Measurements from ENCODE around the gene TRMT44.
"Not testable (repeated sequence)": the region's sequence is repeated elsewhere in the genome, so short reads cannot be mapped to it uniquely, and the experiment has no call there.

TRMT44 gene

DNA sequence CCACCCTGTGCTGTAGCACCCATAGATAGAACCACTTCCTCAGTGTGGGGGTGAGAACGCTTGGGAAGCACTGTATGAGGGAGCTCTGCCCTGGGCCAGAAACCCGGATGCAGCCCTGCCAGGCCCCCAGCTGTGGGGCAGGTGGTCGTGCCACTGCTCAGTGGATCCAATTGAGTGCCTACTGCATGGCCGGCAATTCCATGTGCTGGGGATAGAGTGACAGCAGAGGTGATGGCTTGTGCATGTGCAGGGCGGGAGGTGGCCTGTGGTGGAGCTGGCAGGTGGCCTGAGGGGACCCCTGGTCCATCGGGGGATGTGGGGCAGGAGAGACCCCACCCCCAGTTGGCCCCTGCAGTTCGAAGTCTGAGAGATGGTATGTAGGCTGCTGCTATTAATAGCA is 60.4 kb downstream of the TRMT44 start:
- no peak for DNase-seq

DNA sequence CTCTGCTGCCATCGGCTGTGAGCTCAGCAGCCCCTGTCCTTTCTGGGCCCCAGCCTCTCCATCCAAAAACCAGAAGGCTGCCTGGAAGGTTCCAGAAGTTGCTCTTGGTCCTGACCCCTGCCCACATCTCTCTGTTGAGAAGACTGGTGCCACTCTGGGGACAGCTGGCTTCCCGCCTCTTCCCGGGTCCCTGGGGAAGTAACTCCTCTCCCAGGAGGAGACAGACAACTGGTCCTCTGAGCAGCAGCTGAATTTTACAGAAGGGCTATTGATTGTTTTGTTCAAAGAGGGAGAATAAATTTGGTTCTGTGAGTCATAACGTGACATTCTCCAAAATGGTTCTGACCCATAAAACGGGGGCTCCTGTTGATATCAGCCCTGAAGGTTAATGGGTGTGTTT is 61.2 kb downstream of the TRMT44 start:
- DNase-seq: no peak

DNA sequence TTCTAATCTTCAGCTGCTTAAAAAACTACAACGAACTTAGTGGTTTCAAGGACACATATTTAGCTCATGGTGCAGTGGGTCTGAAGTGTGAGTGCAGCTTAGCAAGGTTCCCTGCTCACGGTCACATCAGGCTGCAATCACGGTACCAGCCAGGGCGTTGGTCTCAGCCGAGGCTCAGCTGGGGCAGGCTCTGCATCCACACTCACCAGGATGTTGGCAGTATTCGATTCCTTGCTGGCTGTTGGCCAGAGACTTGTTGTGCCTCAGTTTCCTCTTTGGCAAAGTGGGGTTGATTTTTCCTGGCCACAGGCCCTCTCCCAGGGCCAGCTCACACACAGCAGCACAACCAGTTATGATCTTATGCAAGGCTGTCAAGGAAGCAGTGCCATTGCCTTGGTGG is 61.8 kb downstream of the TRMT44 start:
- no peak for DNase-seq

DNA sequence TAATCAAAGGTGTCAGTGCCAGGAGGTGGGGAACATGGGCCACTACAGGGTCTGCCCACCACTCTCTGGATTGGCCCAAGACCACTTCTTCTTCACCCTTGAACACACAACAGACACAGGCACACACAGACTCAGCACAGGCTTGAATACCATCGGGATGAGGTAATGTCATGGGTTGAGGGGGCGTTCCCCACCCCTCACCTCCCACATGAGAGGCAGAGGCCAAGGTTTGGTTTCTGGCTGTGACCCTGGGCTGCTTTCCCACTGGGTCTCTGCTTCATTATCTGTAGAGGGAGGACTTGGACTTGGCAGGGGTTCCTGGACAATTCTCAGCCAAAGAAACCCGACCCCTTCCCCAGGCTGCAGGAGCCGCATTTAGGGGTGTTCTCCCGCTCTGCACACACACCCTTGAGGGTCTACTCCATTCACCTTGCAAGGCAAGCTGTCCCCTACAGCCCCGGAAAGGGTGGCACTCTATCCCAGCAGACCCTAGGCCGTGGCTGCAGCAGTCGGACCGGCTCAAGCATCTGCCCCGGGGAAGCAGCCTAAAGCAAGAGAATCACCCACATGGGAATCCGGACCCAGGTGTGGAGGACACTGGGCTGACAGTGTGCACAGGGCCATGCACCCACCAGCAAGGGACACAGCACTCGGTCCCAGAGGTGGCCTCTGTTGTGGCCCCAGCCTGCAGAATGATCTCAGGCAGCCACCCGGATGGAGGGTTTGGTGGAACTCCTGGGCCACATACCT is 62.4 kb downstream of the TRMT44 start:
- DNase-seq: no peak

DNA sequence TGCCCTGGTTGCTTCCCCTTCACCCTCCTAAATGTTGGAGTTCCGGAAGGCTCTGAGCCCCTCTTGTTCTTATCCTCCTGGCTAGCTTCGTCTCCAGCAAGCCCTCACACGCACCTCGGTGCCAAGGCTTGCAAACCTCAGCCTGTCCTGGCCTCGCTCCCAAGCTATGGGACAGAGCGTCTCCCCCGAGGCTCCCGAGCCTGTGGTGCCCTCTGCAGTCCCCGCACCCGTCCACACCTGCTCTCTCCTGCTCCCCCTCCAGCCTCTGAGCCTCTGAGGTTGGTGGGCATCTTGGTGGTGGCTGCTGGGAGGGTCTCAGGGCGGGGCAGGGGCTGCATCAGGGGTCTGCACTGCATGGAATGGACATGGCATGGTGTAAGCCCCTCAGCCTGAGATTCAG is 63.2 kb downstream of the TRMT44 start:
- no peak for DNase-seq

DNA sequence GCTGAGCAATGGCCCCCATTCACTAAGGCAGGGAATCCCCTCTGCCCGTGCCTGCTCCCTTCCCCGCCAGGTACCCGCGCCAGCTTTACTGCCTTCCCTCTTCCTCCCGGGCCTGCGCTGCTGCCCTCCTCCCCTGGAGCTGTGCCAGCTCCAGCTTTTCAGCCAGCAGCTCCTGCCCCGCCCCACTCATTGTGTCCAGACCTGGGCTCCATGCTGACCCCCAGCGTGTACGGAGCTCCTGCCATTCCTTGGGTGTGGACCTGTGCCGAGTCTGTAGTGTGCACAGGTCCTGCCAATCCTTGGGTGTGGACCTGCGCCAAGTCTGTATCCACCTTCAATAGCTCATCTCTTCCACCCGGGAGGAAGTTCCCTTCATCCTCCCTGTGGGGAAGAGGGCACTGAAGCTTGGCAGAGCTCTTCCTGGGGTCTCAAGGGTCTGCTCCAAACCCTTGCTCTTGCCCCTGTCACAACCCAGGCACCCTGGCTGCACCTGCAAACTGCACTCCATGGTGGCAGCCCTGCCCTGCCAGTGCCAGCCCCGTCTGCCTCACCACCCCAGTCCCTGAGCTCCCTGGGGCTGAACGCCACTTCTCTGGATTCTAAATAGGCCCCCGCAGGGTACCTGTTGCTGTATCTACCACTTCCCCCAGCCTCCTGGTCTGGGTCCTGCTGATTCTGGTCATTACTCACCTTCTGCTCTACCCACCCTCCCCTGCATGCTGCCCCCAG is 63.9 kb downstream of the TRMT44 start:
- DNase-seq: no peak

DNA sequence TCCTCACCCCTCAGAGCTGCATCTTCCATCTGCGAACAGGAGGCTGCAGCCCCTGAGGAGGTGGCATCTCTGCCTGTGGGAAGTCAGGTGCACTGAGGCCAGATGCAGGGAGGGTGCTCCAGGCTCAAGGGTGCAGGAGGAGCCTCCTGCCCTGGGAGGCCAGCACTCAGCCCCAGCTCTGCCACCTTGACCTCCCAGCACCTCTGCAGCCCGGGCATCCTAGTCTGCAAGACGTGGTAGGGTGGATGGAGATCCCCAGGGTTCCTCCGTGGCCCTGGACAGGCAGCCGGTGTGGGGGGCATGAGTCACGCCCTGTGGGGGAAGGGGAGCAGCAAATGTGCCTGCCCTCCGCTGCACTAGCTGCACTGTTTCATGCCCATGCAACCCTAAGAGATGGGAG is 64.7 kb downstream of the TRMT44 start:
- DNase-seq: no peak

DNA sequence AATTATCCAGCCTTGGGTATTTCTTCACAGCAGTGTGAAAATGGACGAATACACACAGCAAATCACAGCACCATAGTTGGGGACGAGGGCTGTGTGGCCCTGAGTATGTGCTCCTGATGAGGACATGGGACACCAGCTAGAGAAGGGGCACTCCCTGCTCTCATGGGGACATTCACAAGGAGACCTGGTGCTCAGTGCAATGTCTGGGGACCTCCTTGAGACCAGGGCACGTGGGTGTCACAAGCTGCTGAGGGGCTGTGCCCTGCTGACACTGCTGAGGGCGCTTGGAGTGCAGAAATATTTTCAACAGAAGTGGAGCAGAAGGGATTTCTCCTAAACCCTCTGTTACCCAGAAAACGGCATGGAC is 65.4 kb downstream of the TRMT44 start:
- DNase-seq: no peak

DNA sequence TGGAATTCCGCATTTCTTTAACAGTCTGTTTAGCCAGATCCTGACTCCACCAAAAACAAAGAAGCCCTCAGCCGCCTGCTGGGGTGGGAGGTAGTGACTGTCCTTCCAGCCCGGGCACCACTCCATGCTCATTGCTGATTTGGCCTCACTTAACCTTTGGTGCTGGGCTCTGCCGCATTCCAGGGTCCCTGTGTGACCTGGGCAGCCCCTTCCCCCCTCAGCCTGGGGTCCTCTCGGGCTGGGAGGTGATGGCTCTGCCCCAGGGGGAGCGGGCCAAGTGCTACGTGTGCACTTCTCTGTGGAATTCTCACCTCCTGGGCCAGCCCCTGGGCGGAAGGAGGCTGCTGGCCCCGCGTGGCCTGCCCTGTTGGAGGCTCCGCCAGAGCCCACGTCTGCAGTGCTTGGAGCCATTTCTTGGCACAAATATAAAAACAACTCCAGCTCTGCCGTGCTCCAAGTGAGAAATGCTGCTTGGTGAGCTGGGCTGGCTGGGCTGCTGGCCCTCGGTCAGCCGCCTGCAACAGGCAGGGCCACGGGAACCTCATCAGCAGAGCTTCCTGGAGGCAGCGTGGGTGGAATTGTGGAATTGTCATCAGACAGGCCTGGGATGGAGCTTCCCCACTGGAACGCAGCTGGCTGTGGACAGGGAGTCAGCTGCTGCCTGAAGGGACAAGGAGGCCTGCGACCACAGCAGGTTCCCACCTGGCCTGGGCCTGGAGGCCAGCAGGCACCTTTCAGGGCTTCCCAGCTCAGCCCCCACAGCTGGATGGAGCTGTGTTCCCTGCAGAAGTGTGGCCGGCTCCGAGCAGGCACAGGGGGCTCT is 66.0 kb downstream of the TRMT44 start:
- DNase-seq: no peak

DNA sequence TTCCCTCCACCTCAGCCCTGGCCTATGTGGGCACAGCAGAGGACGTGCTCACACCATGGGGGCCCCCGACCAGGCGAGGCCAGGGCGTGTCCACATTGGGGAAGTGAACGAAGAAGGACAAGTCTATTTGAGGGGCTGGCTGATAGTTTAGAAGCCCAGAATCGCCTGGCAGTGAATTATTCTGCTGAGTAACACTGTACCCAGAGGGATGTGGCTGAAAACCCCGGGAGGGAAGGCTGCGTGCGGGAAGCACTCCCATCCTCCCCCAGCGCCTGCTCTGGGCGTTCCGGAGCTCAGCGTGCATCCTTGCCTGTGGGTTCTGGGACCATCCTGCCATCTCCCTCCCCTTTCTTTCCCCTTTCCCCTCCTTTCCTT is 66.6 kb downstream of the TRMT44 start:
- no peak for DNase-seq

DNA sequence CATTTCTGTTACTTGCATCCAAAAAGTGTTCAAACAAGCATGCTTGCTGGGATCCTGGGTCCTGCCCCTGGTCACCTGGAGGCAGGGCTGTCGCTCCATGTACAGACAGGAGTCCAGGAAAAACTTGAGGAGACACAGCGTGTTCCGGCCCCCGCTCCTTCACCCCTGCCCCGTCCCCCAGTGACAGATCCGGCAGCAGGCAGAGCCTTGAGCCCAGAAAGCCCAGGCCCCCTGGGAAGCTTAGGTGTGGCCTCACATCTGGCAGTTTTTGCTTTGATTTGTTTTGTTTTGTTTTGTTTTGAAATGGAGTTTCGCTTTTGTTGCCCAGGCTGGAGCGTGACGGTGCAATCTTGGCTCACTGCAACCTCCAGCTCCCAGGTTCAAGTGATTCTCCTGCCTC is 67.0 kb downstream of the TRMT44 start:
- DNase-seq: no peak

DNA sequence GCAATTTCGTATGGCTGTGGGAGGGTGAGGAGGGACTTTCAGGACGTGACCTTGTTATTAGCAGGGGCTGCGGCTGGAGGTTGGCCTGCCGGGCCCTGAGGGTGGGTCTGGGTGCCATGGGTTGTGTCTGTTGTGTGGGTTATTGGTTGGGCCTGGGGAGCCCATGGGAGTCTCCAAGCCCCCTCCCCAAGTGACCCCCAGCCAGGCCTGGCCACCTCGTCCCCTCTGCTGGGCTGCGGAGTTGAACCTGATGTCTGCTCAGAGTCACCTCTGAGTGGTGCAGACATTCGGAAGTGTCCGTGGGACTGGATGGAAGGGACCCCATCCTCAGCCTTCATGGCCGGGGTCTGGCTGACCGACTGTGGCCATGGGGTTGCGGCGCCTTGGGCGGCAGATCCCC is 67.7 kb downstream of the TRMT44 start:
- DNase-seq: no peak

DNA sequence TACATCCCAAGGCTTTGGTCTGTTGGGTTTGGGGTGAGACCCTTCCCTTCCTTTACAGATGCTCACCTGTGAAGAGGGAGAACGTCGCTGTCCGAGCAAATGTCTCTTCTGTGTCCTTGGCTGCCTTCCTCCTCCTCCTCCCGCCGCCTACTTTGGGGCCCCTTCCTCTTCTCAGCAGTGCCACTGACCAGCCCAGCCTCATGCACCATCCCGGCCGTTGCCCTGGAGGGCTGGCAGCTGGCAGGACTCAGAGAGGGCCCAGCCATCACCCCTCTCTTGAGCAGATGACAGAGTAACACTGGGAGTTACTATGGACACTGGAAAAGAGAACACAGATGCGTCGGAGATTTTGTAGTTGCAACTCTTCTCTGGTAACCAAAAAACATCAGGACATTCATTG is 68.2 kb downstream of the TRMT44 start:
- no peak for DNase-seq

DNA sequence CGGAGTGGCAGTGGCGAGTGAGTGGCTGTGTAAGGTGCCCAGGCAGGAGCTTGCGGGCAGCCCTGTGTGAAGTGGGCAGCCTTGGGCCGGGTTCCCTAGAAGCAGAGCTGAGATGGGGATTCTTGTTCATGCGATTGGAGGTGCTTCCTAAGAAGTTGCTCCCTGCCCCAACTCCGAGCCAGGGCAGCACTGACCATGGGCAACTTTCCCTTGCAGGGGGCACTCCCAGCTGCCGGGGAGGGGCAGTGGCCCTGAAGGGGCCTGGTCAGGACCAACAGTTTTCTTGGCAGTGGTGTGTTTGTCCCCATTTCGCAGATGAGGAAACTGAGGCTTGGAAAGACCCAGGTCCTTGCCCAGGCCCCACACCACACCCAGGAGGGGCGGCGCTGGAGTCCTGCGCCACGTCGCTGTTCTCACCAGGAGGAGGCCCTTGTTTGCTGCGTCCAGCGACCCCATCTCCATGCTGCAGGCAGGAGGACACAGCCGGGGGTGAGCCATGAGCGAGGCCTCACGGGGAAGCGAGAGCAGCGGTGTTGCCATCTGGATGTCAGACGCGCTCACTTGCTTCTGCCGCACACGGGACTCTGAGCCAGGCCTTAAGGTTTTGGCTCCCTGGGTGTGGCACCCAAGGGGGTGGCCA is 68.9 kb downstream of the TRMT44 start:
- DNase-seq: no peak

DNA sequence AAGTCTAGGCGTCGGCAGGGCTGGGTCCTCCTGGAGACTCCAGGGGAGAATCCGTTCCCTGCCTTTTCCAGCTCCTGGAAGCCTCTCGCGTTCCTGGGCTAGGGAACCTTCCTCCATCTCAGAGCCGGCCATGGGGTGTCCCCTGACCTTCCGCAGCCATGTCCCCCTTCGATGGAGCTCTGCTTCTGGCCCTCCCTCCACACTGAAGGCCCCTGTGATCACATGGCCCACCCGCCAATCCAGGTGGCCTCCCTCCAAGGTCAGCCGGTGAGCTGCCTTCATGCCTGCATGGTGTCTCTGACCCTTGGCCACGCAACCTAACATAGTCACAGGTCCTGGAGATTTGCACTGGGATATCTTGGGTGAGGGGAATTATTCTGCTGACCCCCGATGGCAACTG is 69.6 kb downstream of the TRMT44 start:
- no peak for DNase-seq

DNA sequence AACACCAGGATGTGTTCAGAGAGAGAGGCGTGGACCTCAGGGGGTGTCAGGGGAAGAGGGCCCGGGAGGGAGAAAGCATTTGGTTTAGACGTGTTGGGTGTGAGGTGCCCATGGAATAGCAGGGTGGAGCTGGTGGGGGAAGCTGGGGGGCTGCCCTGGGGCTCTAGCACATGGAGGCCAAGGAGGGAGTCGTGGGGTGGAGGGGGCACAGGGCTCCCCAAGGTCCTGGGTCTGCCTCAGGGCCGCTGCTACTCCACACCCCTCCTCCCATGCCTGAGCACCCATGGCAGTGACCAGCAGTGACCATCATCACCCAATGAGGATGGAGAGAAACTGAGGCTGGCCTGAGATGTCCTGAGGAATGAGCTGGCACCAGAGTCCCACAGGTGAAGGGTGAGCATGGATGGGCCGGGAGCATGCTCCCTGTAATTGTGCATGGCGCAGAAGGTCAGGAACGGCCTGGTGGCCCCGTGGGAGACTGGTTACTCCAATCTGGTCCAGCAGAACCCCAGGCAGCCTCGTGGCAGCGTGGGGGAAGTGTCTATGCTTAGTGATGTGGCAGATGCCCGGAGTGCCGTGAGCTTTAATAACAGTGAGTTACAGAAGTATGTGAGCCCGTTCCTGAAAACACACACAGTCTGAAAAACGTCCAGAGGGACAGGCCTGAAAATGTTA is 70.2 kb downstream of the TRMT44 start:
- DNase-seq: no peak

DNA sequence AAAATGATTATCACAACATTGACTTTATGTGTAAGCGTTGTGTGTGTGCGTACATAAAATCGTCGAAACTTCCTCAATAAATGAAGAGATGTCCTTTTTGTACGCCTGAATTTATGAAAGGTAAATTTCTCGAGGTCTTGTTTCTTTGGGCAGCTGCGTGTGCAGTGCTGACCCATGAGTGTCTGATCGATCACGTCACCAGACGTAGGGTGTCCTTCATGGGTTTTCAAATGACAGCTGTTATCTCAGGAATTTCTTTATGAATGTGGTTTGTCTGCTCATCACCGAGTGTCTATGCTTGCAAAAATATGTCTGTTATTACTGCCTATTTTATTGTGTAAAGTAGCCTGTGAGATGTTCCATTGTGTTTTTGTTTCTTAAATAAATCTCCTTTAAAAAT is 71.9 kb downstream of the TRMT44 start:
- DNase-seq: no peak

DNA sequence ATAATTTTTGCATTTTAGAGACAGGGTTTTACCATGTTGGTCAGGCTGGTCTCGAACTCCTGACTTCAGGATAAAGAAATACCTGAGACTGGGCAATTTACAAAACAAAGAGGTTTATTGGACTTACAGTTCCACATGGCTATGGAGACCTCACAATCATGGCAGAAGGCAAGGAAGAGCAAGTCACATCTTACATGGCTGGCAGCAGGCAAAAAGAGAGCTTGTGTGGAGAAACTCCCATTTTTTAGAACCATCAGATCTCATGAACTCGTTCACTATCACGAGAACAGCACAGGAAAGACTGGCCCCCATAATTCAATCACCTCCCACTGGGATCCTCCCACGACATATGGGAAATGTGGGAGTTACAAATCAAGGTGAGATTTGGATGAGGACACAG is 72.5 kb downstream of the TRMT44 start:
- not testable (repeated sequence) for DNase-seq

DNA sequence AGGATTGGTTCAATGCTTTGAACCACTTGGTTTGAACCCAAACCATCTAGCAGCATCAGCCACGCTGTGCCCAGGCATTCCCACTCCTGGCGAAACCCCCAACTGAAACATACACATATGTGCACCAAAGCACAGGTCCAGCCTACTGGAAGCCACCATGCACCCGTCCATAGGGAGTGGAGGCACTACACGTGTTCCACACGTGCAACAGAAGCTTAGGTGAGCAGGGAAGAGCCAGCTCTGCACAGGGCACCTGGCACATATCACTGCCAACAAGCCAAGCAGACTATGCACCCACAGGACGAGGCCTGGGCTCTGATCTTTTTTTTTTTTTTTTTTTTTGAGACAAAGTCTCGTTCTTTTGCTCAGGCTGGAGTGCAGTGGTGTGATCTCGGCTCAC is 73.4 kb downstream of the TRMT44 start:
- no peak for DNase-seq

DNA sequence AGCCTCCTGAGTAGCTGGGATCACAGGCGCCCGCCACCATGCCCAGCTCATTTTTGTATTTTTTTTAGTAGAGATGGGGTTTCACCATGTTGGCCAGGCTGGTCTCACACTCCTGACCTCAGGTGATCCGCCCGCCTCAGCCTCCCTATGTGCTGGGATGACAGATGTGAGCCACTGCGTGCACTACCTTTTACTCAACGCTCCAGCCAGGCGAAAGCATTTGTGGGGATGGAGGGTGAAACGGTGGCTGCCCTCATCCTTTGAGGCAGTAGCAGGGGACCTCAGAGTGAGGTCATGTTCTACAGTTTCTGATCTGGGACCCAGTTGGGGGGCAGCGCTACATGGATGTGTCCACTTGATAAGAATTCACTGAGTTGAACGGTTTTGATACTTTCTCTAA is 73.8 kb downstream of the TRMT44 start:
- no peak for DNase-seq

DNA sequence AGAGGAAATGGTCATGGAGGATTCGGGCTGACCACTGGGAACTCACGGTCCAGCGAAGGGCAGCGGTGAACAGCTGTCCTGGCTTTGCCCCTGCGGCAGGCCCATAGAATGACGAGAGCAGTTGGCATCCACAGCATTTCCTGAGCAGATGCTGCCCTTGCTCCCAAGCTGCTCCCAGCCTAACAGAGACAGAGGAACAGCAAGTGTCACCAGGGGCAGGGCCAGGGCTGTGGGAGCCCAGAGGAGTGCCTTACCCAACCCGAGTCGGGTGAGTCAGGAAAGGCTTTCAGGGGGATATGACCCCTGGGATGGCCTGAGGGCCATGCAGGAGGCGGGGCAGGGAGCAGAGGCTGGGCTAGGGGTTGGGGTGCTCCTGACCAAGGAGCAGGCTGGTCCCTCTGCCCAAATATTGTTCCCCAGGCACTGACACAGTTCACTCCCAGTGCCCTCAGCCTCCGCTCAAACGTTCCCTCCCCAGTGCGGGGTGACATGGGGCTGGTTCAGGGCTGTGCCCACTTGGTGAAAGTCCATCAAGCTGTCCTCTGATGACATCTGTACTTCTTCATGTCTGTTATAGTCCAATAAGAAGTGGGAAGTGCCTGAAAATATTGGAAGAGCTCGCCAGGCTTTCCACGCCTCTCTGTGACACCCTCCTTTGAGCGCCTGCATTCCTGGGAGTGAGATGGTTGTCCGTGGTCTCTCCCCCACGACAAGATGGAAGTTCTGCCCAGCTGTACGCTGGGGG is 74.9 kb downstream of the TRMT44 start:
- DNase-seq: no peak

DNA sequence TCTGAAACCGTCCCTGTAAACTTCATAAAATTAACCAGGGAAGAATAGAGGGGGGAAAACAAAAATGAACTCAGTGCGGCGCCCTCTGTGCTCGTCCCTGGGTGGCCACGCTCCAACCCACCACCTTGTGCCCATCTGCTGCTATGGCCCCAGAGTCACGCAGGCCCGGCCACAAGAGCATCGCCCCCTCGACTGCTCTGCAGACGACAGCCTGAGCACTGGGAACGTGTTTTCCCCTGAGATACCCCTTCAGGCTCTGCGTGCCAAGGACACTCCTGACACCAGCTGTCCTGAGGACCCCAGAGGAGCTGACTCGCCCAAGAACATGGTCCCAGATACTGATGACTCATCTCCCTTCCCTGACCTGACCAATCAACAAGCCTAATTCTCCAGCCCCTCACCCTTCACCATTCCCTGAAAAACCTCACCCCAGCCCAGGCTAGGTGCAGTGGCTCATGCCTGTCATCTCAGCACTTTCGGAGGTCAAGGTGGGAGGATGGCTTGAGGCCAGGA is 75.5 kb downstream of the TRMT44 start:
- DNase-seq: no peak
